ENCODE results near the gene TAS2R41.

DNA sequence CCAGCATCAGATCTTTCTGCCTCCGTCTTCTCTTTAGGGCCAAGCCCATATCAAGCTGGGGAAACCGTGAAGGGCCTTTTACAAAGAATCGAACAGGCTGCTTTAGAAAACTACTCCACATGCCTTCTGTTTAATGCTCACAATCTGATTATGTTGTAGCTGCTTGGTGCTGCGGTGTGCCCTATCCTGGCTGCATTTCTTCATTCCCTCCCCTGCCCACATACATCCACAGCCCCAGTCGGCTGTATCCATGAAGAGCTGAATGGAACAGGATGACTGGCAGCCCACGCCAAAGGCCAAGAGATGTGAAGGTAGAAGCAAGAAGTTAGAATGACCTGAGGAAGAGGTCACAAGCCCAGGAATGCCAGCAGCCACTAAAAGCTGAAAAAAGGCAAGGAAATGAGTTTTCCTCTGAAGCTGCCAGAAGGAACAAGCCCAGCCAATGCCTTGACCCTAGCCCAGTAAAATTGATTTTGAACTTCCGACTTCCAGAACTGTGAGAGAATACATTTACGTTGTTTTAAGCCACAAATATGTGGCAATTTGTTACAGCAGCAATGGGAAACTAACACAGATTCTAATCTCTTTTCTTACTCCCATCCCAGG is 22.2 kb downstream of the TAS2R41 start:
- TF ChIP-seq, protein P1, sequence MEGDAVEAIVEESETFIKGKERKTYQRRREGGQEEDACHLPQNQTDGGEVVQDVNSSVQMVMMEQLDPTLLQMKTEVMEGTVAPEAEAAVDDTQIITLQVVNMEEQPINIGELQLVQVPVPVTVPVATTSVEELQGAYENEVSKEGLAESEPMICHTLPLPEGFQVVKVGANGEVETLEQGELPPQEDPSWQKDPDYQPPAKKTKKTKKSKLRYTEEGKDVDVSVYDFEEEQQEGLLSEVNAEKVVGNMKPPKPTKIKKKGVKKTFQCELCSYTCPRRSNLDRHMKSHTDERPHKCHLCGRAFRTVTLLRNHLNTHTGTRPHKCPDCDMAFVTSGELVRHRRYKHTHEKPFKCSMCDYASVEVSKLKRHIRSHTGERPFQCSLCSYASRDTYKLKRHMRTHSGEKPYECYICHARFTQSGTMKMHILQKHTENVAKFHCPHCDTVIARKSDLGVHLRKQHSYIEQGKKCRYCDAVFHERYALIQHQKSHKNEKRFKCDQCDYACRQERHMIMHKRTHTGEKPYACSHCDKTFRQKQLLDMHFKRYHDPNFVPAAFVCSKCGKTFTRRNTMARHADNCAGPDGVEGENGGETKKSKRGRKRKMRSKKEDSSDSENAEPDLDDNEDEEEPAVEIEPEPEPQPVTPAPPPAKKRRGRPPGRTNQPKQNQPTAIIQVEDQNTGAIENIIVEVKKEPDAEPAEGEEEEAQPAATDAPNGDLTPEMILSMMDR (IDR thresholded peaks at IDR 0.05) = no peak
- TF ChIP-seq POLR2A (IDR thresholded peaks at IDR 0.05) = no peak
